Breast epithelium (tissue), 4 donors: ENCODE results near the gene SLC5A2. TPM values are rescaled to one million over a fixed set of nuclear protein-coding genes. Genes with fewer than 3 reads are reported as not detected.

Experiments used
- DNase-seq, 2 donors: peaks; one replicate each; pipeline ENCODE4 v3.0.0-alpha.2; 2019; ENCODE audit warnings: low spot score in 2 of 2
- H3K27ac ChIP-seq, 2 donors: fragments of 200-600 bp; sonication (generic) in 1 of 2; one replicate each; pipeline ENCODE4 v1.5.1; 2016 to 2019; ENCODE audit warnings: mild to moderate bottlenecking in 1 of 2
- H3K27me3 ChIP-seq, 2 donors: fragments of 200-600 bp; sonication (generic) in 1 of 2; one replicate each; pipeline versions ENCODE4 v1.5.1 to v1.6.0; 2017 to 2019; ENCODE audit warnings: control low read depth in 1 of 2, mild to moderate bottlenecking in 1 of 2
- H3K36me3 ChIP-seq: fragments of 200-600 bp; one replicate; pipeline ENCODE4 v1.5.1; 2019
- H3K4me1 ChIP-seq, 2 donors: fragments of 200-600 bp; sonication (generic); one replicate each; pipeline ENCODE4 v1.5.1; 2016 to 2019; ENCODE audit warnings: control low read depth in 1 of 2
- H3K4me3 ChIP-seq, 3 donors: fragments of 200-600 bp; sonication (generic); 1 replicate in 2 of 3; 2 replicates in 1 of 3; pipeline ENCODE4 v1.5.1; 2016 to 2019; ENCODE audit warnings: mild to moderate bottlenecking in 3 of 3, moderate library complexity in 2 of 3
- H3K9me3 ChIP-seq, 2 donors: fragments of 200-600 bp; sonication (generic) in 1 of 2; one replicate each; pipeline ENCODE4 v1.5.1; 2016 to 2019; ENCODE audit warnings: control low read depth in 1 of 2
- CTCF ChIP-seq, 3 donors: fragments of 450-650 bp; IDR thresholded peaks; one replicate each; pipeline ENCODE4 v1.5.1; 2016 to 2017; ENCODE audit warnings: antibody characterized with exemption in 3 of 3, mild to moderate bottlenecking in 3 of 3, moderate library complexity in 3 of 3
- POLR2A ChIP-seq: fragments of 450-650 bp; IDR thresholded peaks from one replicate; pipeline ENCODE4 v1.6.1; 2016; ENCODE audit warnings: antibody characterized with exemption, mild to moderate bottlenecking, moderate library complexity
- POLR2AphosphoS5 ChIP-seq, 3 donors: sonication (generic); formaldehyde crosslinking; IDR thresholded peaks; one replicate each; pipeline ENCODE4 v1.6.1; 2017; ENCODE audit warnings: antibody characterized with exemption in 3 of 3
- intact Hi-C: fragments of 100-400 bp; cut with DNase I; formaldehyde crosslinking; loops from one replicate; pipeline ENCODE4 v1.15.1; 2023; ENCODE audit warnings: low total_unique reads
- total RNA-seq, 3 donors: library from RNA; depleted of rRNA; stranded (reverse); fragments of >200 nt; gene quantifications; one replicate each; pipeline ENCODE4 v1.1.0, GENCODE V29; 2016

The SLC5A2 gene
- total RNA-seq, 3 donors from 2014 or later: 0.44 to 0.98 TPM; not detected in 1

GRCh38 chr16:31527734-31528274 lies 44.9 kb downstream of the SLC5A2 start, which contains the start of gene AHSP:
AHSP (plus strand) TSS chr16:31527900; CDS start chr16:31528140, 240 bp downstream.
- TF ChIP-seq POLR2A (no peak), POLR2AphosphoS5 (IDR thresholded peaks at IDR 0.05) (no peak), CTCF (IDR thresholded peaks at IDR 0.05) (no peak)
- DNase-seq: no peak
- Histone ChIP-seq H3K4me1 (peaks cover 0 to 3% of the 10 kb centered on the region in 2 donors), H3K27ac (no peak within 1 kb of the TSS), H3K4me3 (peak within 1 kb of the TSS in 2 of 3 donors; percentile 50 to 68), H3K36me3 (no peaks in the 10 kb centered on the region), H3K9me3 (no peaks in the 10 kb centered on the region), H3K27me3 (peaks cover 0 to 20% of the 10 kb centered on the region in 2 donors)
- intact Hi-C loops: no loop called here

GRCh38 chr16:31528523-31529107 lies 45.7 kb downstream of the SLC5A2 start:
- Histone ChIP-seq H3K4me1 (peaks cover 0 to 3% of the 10 kb centered on the region in 2 donors), H3K36me3 (no peaks in the 10 kb centered on the region), H3K4me3 (peak overlapping the region in 2 of 3 donors; percentile 50 to 68), H3K9me3 (no peaks in the 10 kb centered on the region), H3K27me3 (peaks cover 0 to 20% of the 10 kb centered on the region in 2 donors), H3K27ac (no peak overlapping the region)
- intact Hi-C loops: no loop called here
- TF ChIP-seq POLR2AphosphoS5 (IDR thresholded peaks at IDR 0.05): no peak
- no peak for TF ChIP-seq POLR2A
- no peak for TF ChIP-seq CTCF (IDR thresholded peaks at IDR 0.05)
- no peak for DNase-seq

- no peak for DNase-seq
- intact Hi-C loops: no loop called here
- TF ChIP-seq POLR2A (no peak), POLR2AphosphoS5 (IDR thresholded peaks at IDR 0.05) (no peak), CTCF (IDR thresholded peaks at IDR 0.05) (no peak)
- H3K27me3 ChIP-seq: peaks cover 0 to 20% of the 10 kb centered on the region in 2 donors
- peak overlapping the region; percentile 27 to 68 (median 50) for H3K4me3 ChIP-seq
- peaks cover 0 to 3% of the 10 kb centered on the region in 2 donors for H3K4me1 ChIP-seq
- no peaks in the 10 kb centered on the region for H3K36me3 ChIP-seq
- H3K9me3 ChIP-seq: no peaks in the 10 kb centered on the region
- peak overlapping the region in 1 of 2 donors; percentile 12 for H3K27ac ChIP-seq
These were observed 46.4 kb downstream of the SLC5A2 start for GRCh38 chr16:31529108-31529936.

- no peak for DNase-seq
- no peaks in the 10 kb centered on the region for H3K9me3 ChIP-seq
- TF ChIP-seq POLR2A (no peak), POLR2AphosphoS5 (IDR thresholded peaks at IDR 0.05) (no peak), CTCF (IDR thresholded peaks at IDR 0.05) (no peak)
- H3K36me3 ChIP-seq: no peaks in the 10 kb centered on the region
- peaks cover 0 to 20% of the 10 kb centered on the region in 2 donors for H3K27me3 ChIP-seq
- peak overlapping the region; percentile 27 to 68 (median 50) for H3K4me3 ChIP-seq
- H3K4me1 ChIP-seq: peaks cover 0 to 3% of the 10 kb centered on the region in 2 donors
- no peak overlapping the region for H3K27ac ChIP-seq
- intact Hi-C loops: no loop called here
These were observed 47.0 kb downstream of the SLC5A2 start for GRCh38 chr16:31529937-31530312.
